Thyroid gland (tissue), 4 donors: ENCODE measurements around the gene TEX48.

Experiments used
- POLR2A ChIP-seq, 2 donors: fragments of 450-650 bp; IDR thresholded peaks; one replicate each; pipeline ENCODE4 v1.6.1; 2017; ENCODE audit warnings: antibody characterized with exemption in 2 of 2, mild to moderate bottlenecking in 2 of 2, moderate library complexity in 1 of 2
- TF ChIP-seq, protein P1 (sequence below), 6 experiments: fragments of 200-600 bp in 3 of 6; fragments of 450-650 bp in 3 of 6; sonication (generic) in 3 of 6; IDR thresholded peaks; one replicate each; pipeline ENCODE4 v1.5.1; 2016 to 2019; ENCODE audit warnings: antibody characterized with exemption in 6 of 6, mild to moderate bottlenecking in 2 of 6, inconsistent platforms in 1 of 6, moderate library complexity in 1 of 6

DNA sequence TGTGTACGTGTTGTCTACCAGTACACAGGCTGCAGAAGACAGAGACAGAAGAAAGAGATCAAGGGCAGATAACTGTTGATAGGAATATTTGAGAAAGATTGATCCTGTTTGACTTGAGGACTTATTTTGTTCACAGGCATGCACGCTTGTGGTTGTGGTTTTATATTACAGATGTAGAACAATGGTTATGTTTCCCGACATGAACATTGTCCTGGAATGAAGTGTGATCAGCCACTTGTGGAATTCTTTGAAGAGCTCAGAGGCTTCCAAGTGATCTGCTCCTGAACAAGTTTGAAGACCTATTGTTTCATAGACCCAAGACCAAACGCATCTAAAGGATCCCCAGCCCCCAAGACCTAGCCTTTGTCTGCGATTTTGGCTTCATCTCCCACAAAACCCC lies 38.1 kb downstream of the TEX48 start:
- TF ChIP-seq, protein P1, sequence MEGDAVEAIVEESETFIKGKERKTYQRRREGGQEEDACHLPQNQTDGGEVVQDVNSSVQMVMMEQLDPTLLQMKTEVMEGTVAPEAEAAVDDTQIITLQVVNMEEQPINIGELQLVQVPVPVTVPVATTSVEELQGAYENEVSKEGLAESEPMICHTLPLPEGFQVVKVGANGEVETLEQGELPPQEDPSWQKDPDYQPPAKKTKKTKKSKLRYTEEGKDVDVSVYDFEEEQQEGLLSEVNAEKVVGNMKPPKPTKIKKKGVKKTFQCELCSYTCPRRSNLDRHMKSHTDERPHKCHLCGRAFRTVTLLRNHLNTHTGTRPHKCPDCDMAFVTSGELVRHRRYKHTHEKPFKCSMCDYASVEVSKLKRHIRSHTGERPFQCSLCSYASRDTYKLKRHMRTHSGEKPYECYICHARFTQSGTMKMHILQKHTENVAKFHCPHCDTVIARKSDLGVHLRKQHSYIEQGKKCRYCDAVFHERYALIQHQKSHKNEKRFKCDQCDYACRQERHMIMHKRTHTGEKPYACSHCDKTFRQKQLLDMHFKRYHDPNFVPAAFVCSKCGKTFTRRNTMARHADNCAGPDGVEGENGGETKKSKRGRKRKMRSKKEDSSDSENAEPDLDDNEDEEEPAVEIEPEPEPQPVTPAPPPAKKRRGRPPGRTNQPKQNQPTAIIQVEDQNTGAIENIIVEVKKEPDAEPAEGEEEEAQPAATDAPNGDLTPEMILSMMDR (IDR thresholded peaks at IDR 0.05): no peak
- no peak for TF ChIP-seq POLR2A (IDR thresholded peaks at IDR 0.05)
